Smooth muscle cell of the brain vasculature (primary cell): ENCODE data around the gene UBXN10.

Experiments used
- DNase-seq: peaks from one replicate; pipeline ENCODE4 v3.0.0-alpha.2; 2012; ENCODE audit warnings: low read depth, low spot score

UBXN10 gene

GRCh38 chr1:20151906-20152598 is 33.8 kb upstream of the UBXN10 start:
- DNase-seq = peak; percentile 37

- no peak for DNase-seq
Measured at GRCh38 chr1:20152599-20152930, 33.3 kb upstream of the UBXN10 start.

GRCh38 chr1:20153000-20153418 is 32.9 kb upstream of the UBXN10 start:
- no peak for DNase-seq

- DNase-seq = no peak
Measured at GRCh38 chr1:20154301-20154831, 31.5 kb upstream of the UBXN10 start.

- DNase-seq = no peak
Measured at GRCh38 chr1:20158358-20159070, 27.4 kb upstream of the UBXN10 start.

- DNase-seq = no peak
Measured at GRCh38 chr1:20160034-20160433, 25.9 kb upstream of the UBXN10 start.

- DNase-seq = no peak
Measured at GRCh38 chr1:20164694-20165202, 21.1 kb upstream of the UBXN10 start.

GRCh38 chr1:20165522-20165951 is 20.4 kb upstream of the UBXN10 start:
- DNase-seq = no peak

- DNase-seq = no peak
Measured at GRCh38 chr1:20166051-20166450, 19.8 kb upstream of the UBXN10 start.

GRCh38 chr1:20167126-20167525 is 18.8 kb upstream of the UBXN10 start:
- no peak for DNase-seq

- no peak for DNase-seq
Measured at GRCh38 chr1:20168564-20169491, 17.1 kb upstream of the UBXN10 start.

GRCh38 chr1:20169932-20170331 is 16.0 kb upstream of the UBXN10 start:
- no peak for DNase-seq

GRCh38 chr1:20172033-20172590 is 13.8 kb upstream of the UBXN10 start:
- DNase-seq = no peak

GRCh38 chr1:20174937-20175666 is 10.8 kb upstream of the UBXN10 start:
- no peak for DNase-seq

- no peak for DNase-seq
Measured at GRCh38 chr1:20178634-20179370, 7.1 kb upstream of the UBXN10 start.

- no peak for DNase-seq
Measured at GRCh38 chr1:20179371-20180128, 6.3 kb upstream of the UBXN10 start.

- no peak for DNase-seq
Measured at GRCh38 chr1:20180129-20180843, 5.6 kb upstream of the UBXN10 start.

GRCh38 chr1:20180844-20181207 is 5.1 kb upstream of the UBXN10 start:
- DNase-seq = no peak

GRCh38 chr1:20182415-20182814 is 3.5 kb upstream of the UBXN10 start:
- DNase-seq = no peak
